ENCODE data around the gene RASA1. TPM values are rescaled to one million over a fixed set of nuclear protein-coding genes. Genes with fewer than 3 reads are reported as not detected.
A peak's percentile ranks its signal among the peaks of the same experiment; 100 is the strongest.
"Not testable (repeated sequence)": the region's sequence is repeated elsewhere in the genome, so short reads cannot be mapped to it uniquely, and the experiment has no call there.

Gene RASA1
- total RNA-seq, 2 experiments from 2014 or later: 17.6 to 19.3 TPM

GRCh38 chr5:87266914-87267573, 639 bp upstream of the RASA1 start:
- peaks cover 8% of the 10 kb centered on the region for H3K36me3 Mint-ChIP-seq (ENCODE audit: low read depth)
- peak overlapping the region; percentile 100 for H3K4me3 Mint-ChIP-seq
- peak overlapping the region; percentile 99 for H3K27ac Mint-ChIP-seq
- H3K4me1 Mint-ChIP-seq (ENCODE audit: low read depth): peaks cover 18% of the 10 kb centered on the region
- no peak for DNase-seq
- peak; percentile 7 for ATAC-seq
- no peaks in the 10 kb centered on the region for H3K27me3 Mint-ChIP-seq
- H3K9me3 Mint-ChIP-seq: no peaks in the 10 kb centered on the region
- no peak for TF ChIP-seq CTCF (IDR thresholded peaks at IDR 0.05)
- intact Hi-C loops (cut with micrococcal nuclease): loop anchor here (5.0 to 10.0 kb wide), 3 partner anchors 128 to 145 kb away; partner anchors contain the start of gene CCNH
- ChIA-PET POLR2A (interaction anchor here (1.5 kb wide), 1 partner anchor 9 kb away, joined by 4 read pairs; no protein-coding TSS in a partner anchor), CTCF (interaction anchor here (1.0 to 2.0 kb wide), 3 partner anchors 8 to 133 kb away, joined by 3 to 6 read pairs (median 3); no protein-coding TSS in a partner anchor)

GRCh38 chr5:87268126-87268969, 665 bp downstream of the RASA1 start:
- H3K4me3 Mint-ChIP-seq: peak overlapping the region; percentile 100
- peaks cover 23% of the 10 kb centered on the region for H3K4me1 Mint-ChIP-seq (ENCODE audit: low read depth)
- intact Hi-C loops (cut with micrococcal nuclease): loop anchor here (5.0 to 10.0 kb wide), 3 partner anchors 126 to 146 kb away; partner anchors contain the start of gene CCNH
- no peak for TF ChIP-seq CTCF (IDR thresholded peaks at IDR 0.05)
- peak overlapping the region; percentile 99 for H3K27ac Mint-ChIP-seq
- DNase-seq: peak; percentile 81
- POLR2A ChIA-PET: interaction anchor here (0.5 to 1.9 kb wide), 7 partner anchors 8 to 194 kb away, joined by 3 to 8 read pairs (median 3); no protein-coding TSS in a partner anchor
- peaks cover 11% of the 10 kb centered on the region for H3K36me3 Mint-ChIP-seq (ENCODE audit: low read depth)
- no peaks in the 10 kb centered on the region for H3K9me3 Mint-ChIP-seq
- CTCF ChIA-PET: interaction anchor here (0.9 to 2.0 kb wide), 9 partner anchors 7 to 151 kb away, joined by 3 to 6 read pairs (median 3); no protein-coding TSS in a partner anchor
- peak; percentile 73 for ATAC-seq
- H3K27me3 Mint-ChIP-seq: no peaks in the 10 kb centered on the region

- no peaks in the 10 kb centered on the region for H3K9me3 Mint-ChIP-seq
- no peak for TF ChIP-seq CTCF (IDR thresholded peaks at IDR 0.05)
- ATAC-seq (no peak), DNase-seq (no peak)
- H3K27me3 Mint-ChIP-seq: no peaks in the 10 kb centered on the region
- H3K4me3 Mint-ChIP-seq: peak overlapping the region; percentile 100
- peaks cover 23% of the 10 kb centered on the region for H3K4me1 Mint-ChIP-seq (ENCODE audit: low read depth)
- peaks cover 12% of the 10 kb centered on the region for H3K36me3 Mint-ChIP-seq (ENCODE audit: low read depth)
- peak overlapping the region; percentile 99 for H3K27ac Mint-ChIP-seq
- CTCF ChIA-PET: interaction anchor here (1.0 to 1.4 kb wide), 4 partner anchors 22 to 152 kb away, joined by 3 read pairs; no protein-coding TSS in a partner anchor
- intact Hi-C loops (cut with micrococcal nuclease): loop anchor here (5.0 to 10.0 kb wide), 3 partner anchors 126 to 147 kb away; partner anchors contain the start of gene CCNH
- POLR2A ChIA-PET: interaction anchor here (1.0 to 1.9 kb wide), 4 partner anchors 27 to 194 kb away, joined by 3 to 8 read pairs (median 3); no protein-coding TSS in a partner anchor
Observed at GRCh38 chr5:87268970-87269377, 1.3 kb downstream of the RASA1 start.

- H3K4me1 Mint-ChIP-seq (ENCODE audit: low read depth): peaks cover 38% of the 10 kb centered on the region
- H3K27me3 Mint-ChIP-seq, ATAC-seq: not testable (repeated sequence)
Observed at GRCh38 chr5:87270888-87271287, 3.2 kb downstream of the RASA1 start.

GRCh38 chr5:87276655-87277054, 9.0 kb downstream of the RASA1 start:
- Mint-ChIP-seq H3K27me3 (no peaks in the 10 kb centered on the region), H3K27ac (no peak overlapping the region), H3K4me1 (ENCODE audit: low read depth) (peaks cover 58% of the 10 kb centered on the region), H3K9me3 (peaks cover 2% of the 10 kb centered on the region), H3K36me3 (ENCODE audit: low read depth) (peaks cover 33% of the 10 kb centered on the region), H3K4me3 (no peak overlapping the region)
- CTCF ChIA-PET: interaction anchor here (0.7 to 1.5 kb wide), 3 partner anchors 16 to 206 kb away, joined by 3 read pairs; no protein-coding TSS in a partner anchor
- intact Hi-C loops (cut with micrococcal nuclease): no loop called here
- POLR2A ChIA-PET: interaction anchor here (1.4 kb wide), 1 partner anchor 9 kb away, joined by 4 read pairs; the partner anchor contains the start of gene RASA1
- no peak for DNase-seq
- TF ChIP-seq CTCF (IDR thresholded peaks at IDR 0.05): no peak
- ATAC-seq: no peak

More at GRCh38 chr5:87270888-87271287, 3.2 kb downstream of the RASA1 start:
- H3K9me3 Mint-ChIP-seq; CTCF ChIA-PET; POLR2A ChIA-PET; intact Hi-C loops (cut with micrococcal nuclease); H3K27ac Mint-ChIP-seq; DNase-seq; H3K4me3 Mint-ChIP-seq: not testable (repeated sequence)
- H3K36me3 Mint-ChIP-seq (ENCODE audit: low read depth): peaks cover 12% of the 10 kb centered on the region

Measured in activated CD8-positive, alpha-beta T cell treated with anti-CD3 and anti-CD28 coated beads for 36 hours (primary cell).